ENCODE measurements around the gene MATK.
"Not testable (repeated sequence)": the region's sequence is repeated elsewhere in the genome, so short reads cannot be mapped to it uniquely, and the experiment has no call there.

The MATK gene

GRCh38 chr19:3771906-3772455, 14.2 kb downstream of the MATK start, which contains the start of gene RAX2:
Gene RAX2, minus strand, starts transcription at chr19:3772228. Its CDS starts 486 bp downstream, at chr19:3771742.
- H3K9ac ChIP-seq (ENCODE audit: low read length in 5 of 5), result no peak within 1 kb of the TSS
- peaks cover 0 to 6% (median 0%) of the 10 kb centered on the region in 5 donors for H3K27me3 ChIP-seq (ENCODE audit: control insufficient read depth in 5 of 5, insufficient read depth in 4 of 5, low read length in 5 of 5)
- H3K4me3 ChIP-seq (ENCODE audit: low read depth in 1 of 5, low read length in 5 of 5), result no peak within 1 kb of the TSS
- H3K4me1 ChIP-seq (ENCODE audit: control insufficient read depth in 5 of 5, insufficient read depth in 5 of 5, low read length in 5 of 5), result no peaks in the 10 kb centered on the region
- peaks cover 0 to 34% (median 20%) of the 10 kb centered on the region in 5 donors for H3K36me3 ChIP-seq (ENCODE audit: control insufficient read depth in 5 of 5, insufficient read depth in 5 of 5, low read length in 5 of 5)
- no peak within 1 kb of the TSS for H3K27ac ChIP-seq (ENCODE audit: low read depth, low read length)
- H3K9me3 ChIP-seq (ENCODE audit: control insufficient read depth in 5 of 5, low read length in 5 of 5), result no peaks in the 10 kb centered on the region

- Histone ChIP-seq H3K4me1 (ENCODE audit: control insufficient read depth in 5 of 5, insufficient read depth in 5 of 5, low read length in 5 of 5) (peaks cover 0 to 5% (median 0%) of the 10 kb centered on the region in 5 donors), H3K9ac (ENCODE audit: low read length in 5 of 5) (no peak overlapping the region), H3K36me3 (ENCODE audit: control insufficient read depth in 5 of 5, insufficient read depth in 5 of 5, low read length in 5 of 5) (peaks cover 0 to 41% (median 28%) of the 10 kb centered on the region in 5 donors), H3K9me3 (ENCODE audit: control insufficient read depth in 5 of 5, low read length in 5 of 5) (no peaks in the 10 kb centered on the region), H3K27ac (ENCODE audit: low read depth, low read length) (no peak overlapping the region), H3K4me3 (ENCODE audit: low read depth in 1 of 5, low read length in 5 of 5) (no peak overlapping the region), H3K27me3 (ENCODE audit: control insufficient read depth in 5 of 5, insufficient read depth in 4 of 5, low read length in 5 of 5) (peaks cover 0 to 6% (median 0%) of the 10 kb centered on the region in 5 donors)
Measured at GRCh38 chr19:3771000-3771905, 14.9 kb downstream of the MATK start.

- Histone ChIP-seq H3K36me3 (ENCODE audit: control insufficient read depth in 5 of 5, insufficient read depth in 5 of 5, low read length in 5 of 5) (peaks cover 0 to 44% (median 29%) of the 10 kb centered on the region in 5 donors), H3K4me1 (ENCODE audit: control insufficient read depth in 5 of 5, insufficient read depth in 5 of 5, low read length in 5 of 5) (peaks cover 0 to 5% (median 0%) of the 10 kb centered on the region in 5 donors), H3K9ac (ENCODE audit: low read length in 5 of 5) (no peak overlapping the region), H3K27ac (ENCODE audit: low read depth, low read length) (no peak overlapping the region), H3K9me3 (ENCODE audit: control insufficient read depth in 5 of 5, low read length in 5 of 5) (no peaks in the 10 kb centered on the region), H3K4me3 (ENCODE audit: low read depth in 1 of 5, low read length in 5 of 5) (no peak overlapping the region), H3K27me3 (ENCODE audit: control insufficient read depth in 5 of 5, insufficient read depth in 4 of 5, low read length in 5 of 5) (peaks cover 0 to 6% (median 0%) of the 10 kb centered on the region in 5 donors)
Measured at GRCh38 chr19:3770136-3770999, 15.8 kb downstream of the MATK start.

- no peak overlapping the region for H3K9ac ChIP-seq (ENCODE audit: low read length in 5 of 5)
- H3K36me3 ChIP-seq (ENCODE audit: control insufficient read depth in 5 of 5, insufficient read depth in 5 of 5, low read length in 5 of 5), result peaks cover 0 to 49% (median 33%) of the 10 kb centered on the region in 5 donors
- peaks cover 0 to 6% (median 0%) of the 10 kb centered on the region in 5 donors for H3K27me3 ChIP-seq (ENCODE audit: control insufficient read depth in 5 of 5, insufficient read depth in 4 of 5, low read length in 5 of 5)
- peaks cover 0 to 5% (median 0%) of the 10 kb centered on the region in 5 donors for H3K4me1 ChIP-seq (ENCODE audit: control insufficient read depth in 5 of 5, insufficient read depth in 5 of 5, low read length in 5 of 5)
- H3K9me3 ChIP-seq (ENCODE audit: control insufficient read depth in 5 of 5, low read length in 5 of 5), result no peaks in the 10 kb centered on the region
- H3K4me3 ChIP-seq (ENCODE audit: low read depth in 1 of 5, low read length in 5 of 5), result no peak overlapping the region
- H3K27ac ChIP-seq (ENCODE audit: low read depth, low read length), result no peak overlapping the region
Measured at GRCh38 chr19:3769494-3769893, 16.7 kb downstream of the MATK start.

- Histone ChIP-seq H3K27me3 (ENCODE audit: control insufficient read depth in 5 of 5, insufficient read depth in 4 of 5, low read length in 5 of 5) (peaks cover 0 to 6% (median 0%) of the 10 kb centered on the region in 5 donors), H3K9me3 (ENCODE audit: control insufficient read depth in 5 of 5, low read length in 5 of 5) (no peaks in the 10 kb centered on the region), H3K36me3 (ENCODE audit: control insufficient read depth in 5 of 5, insufficient read depth in 5 of 5, low read length in 5 of 5) (peaks cover 0 to 49% (median 33%) of the 10 kb centered on the region in 5 donors), H3K4me3 (ENCODE audit: low read depth in 1 of 5, low read length in 5 of 5) (no peak overlapping the region), H3K4me1 (ENCODE audit: control insufficient read depth in 5 of 5, insufficient read depth in 5 of 5, low read length in 5 of 5) (peaks cover 0 to 5% (median 0%) of the 10 kb centered on the region in 5 donors), H3K9ac (ENCODE audit: low read length in 5 of 5) (no peak overlapping the region), H3K27ac (ENCODE audit: low read depth, low read length) (no peak overlapping the region)
Measured at GRCh38 chr19:3768748-3769099, 17.5 kb downstream of the MATK start.

- H3K4me3 ChIP-seq (ENCODE audit: low read depth in 1 of 5, low read length in 5 of 5), result no peak overlapping the region
- peaks cover 0 to 49% (median 33%) of the 10 kb centered on the region in 5 donors for H3K36me3 ChIP-seq (ENCODE audit: control insufficient read depth in 5 of 5, insufficient read depth in 5 of 5, low read length in 5 of 5)
- H3K9ac ChIP-seq (ENCODE audit: low read length in 5 of 5), result no peak overlapping the region
- peaks cover 0 to 6% (median 0%) of the 10 kb centered on the region in 5 donors for H3K27me3 ChIP-seq (ENCODE audit: control insufficient read depth in 5 of 5, insufficient read depth in 4 of 5, low read length in 5 of 5)
- H3K4me1 ChIP-seq (ENCODE audit: control insufficient read depth in 5 of 5, insufficient read depth in 5 of 5, low read length in 5 of 5), result peaks cover 0 to 8% (median 3%) of the 10 kb centered on the region in 5 donors
- H3K27ac ChIP-seq (ENCODE audit: low read depth, low read length), result no peak overlapping the region
- H3K9me3 ChIP-seq (ENCODE audit: control insufficient read depth in 5 of 5, low read length in 5 of 5), result no peaks in the 10 kb centered on the region
Measured at GRCh38 chr19:3768015-3768747, 18.0 kb downstream of the MATK start.

- Histone ChIP-seq H3K27ac (ENCODE audit: low read depth, low read length) (no peak overlapping the region), H3K4me3 (ENCODE audit: low read depth in 1 of 5, low read length in 5 of 5) (no peak overlapping the region), H3K4me1 (ENCODE audit: control insufficient read depth in 5 of 5, insufficient read depth in 5 of 5, low read length in 5 of 5) (peaks cover 0 to 12% (median 6%) of the 10 kb centered on the region in 5 donors), H3K9me3 (ENCODE audit: control insufficient read depth in 5 of 5, low read length in 5 of 5) (no peaks in the 10 kb centered on the region), H3K27me3 (ENCODE audit: control insufficient read depth in 5 of 5, insufficient read depth in 4 of 5, low read length in 5 of 5) (peaks cover 0 to 6% (median 0%) of the 10 kb centered on the region in 5 donors), H3K36me3 (ENCODE audit: control insufficient read depth in 5 of 5, insufficient read depth in 5 of 5, low read length in 5 of 5) (peaks cover 0 to 49% (median 33%) of the 10 kb centered on the region in 5 donors), H3K9ac (ENCODE audit: low read length in 5 of 5) (no peak overlapping the region)
Measured at GRCh38 chr19:3767050-3767449, 19.1 kb downstream of the MATK start.

- peaks cover 0 to 16% (median 10%) of the 10 kb centered on the region in 5 donors for H3K4me1 ChIP-seq (ENCODE audit: control insufficient read depth in 5 of 5, insufficient read depth in 5 of 5, low read length in 5 of 5)
- peaks cover 0 to 49% (median 33%) of the 10 kb centered on the region in 5 donors for H3K36me3 ChIP-seq (ENCODE audit: control insufficient read depth in 5 of 5, insufficient read depth in 5 of 5, low read length in 5 of 5)
- H3K4me3 ChIP-seq (ENCODE audit: low read depth in 1 of 5, low read length in 5 of 5), result no peak overlapping the region
- H3K27ac ChIP-seq (ENCODE audit: low read depth, low read length), result no peak overlapping the region
- no peaks in the 10 kb centered on the region for H3K9me3 ChIP-seq (ENCODE audit: control insufficient read depth in 5 of 5, low read length in 5 of 5)
- no peak overlapping the region for H3K9ac ChIP-seq (ENCODE audit: low read length in 5 of 5)
- H3K27me3 ChIP-seq (ENCODE audit: control insufficient read depth in 5 of 5, insufficient read depth in 4 of 5, low read length in 5 of 5), result peaks cover 0 to 6% (median 0%) of the 10 kb centered on the region in 5 donors
Measured at GRCh38 chr19:3766520-3766919, 19.7 kb downstream of the MATK start.

- H3K4me1 ChIP-seq (ENCODE audit: control insufficient read depth in 5 of 5, insufficient read depth in 5 of 5, low read length in 5 of 5), result peaks cover 0 to 22% (median 16%) of the 10 kb centered on the region in 5 donors
- not testable (repeated sequence) for H3K27ac ChIP-seq (ENCODE audit: low read depth, low read length); H3K27me3 ChIP-seq (ENCODE audit: control insufficient read depth in 5 of 5, insufficient read depth in 4 of 5, low read length in 5 of 5); H3K9ac ChIP-seq (ENCODE audit: low read length in 5 of 5); H3K4me3 ChIP-seq (ENCODE audit: low read depth in 1 of 5, low read length in 5 of 5); H3K9me3 ChIP-seq (ENCODE audit: control insufficient read depth in 5 of 5, low read length in 5 of 5)
- H3K36me3 ChIP-seq (ENCODE audit: control insufficient read depth in 5 of 5, insufficient read depth in 5 of 5, low read length in 5 of 5), result peaks cover 0 to 49% (median 33%) of the 10 kb centered on the region in 5 donors
Measured at GRCh38 chr19:3765757-3766156, 20.4 kb downstream of the MATK start.
